GM12892 (cell line): Measurements from ENCODE around the gene AMER1.

ENCODE experiments used
- POLR2A ChIP-seq: IDR thresholded peaks from 2 replicates; pipeline ENCODE4 v1.6.1; 2011; ENCODE audit warnings: low read depth, low read length, control low read depth
- POLR2AphosphoS5 ChIP-seq: IDR thresholded peaks from 2 replicates; pipeline ENCODE4 v1.6.1; 2011; ENCODE audit warnings: low read depth, low read length, control low read depth
- TAF1 ChIP-seq: IDR thresholded peaks from 2 replicates; pipeline ENCODE4 v1.6.1; 2011; ENCODE audit warnings: low read depth, mild to moderate bottlenecking, control low read depth, low read length, borderline replicate concordance

GRCh38 chrX:64192040-64192439 is 13.5 kb downstream of the AMER1 start:
- no peak for TF ChIP-seq POLR2A
- no peak for TF ChIP-seq POLR2AphosphoS5
- no peak for TF ChIP-seq TAF1
